Ovary (tissue), 9 donors: Measurements from ENCODE around the gene UTP4. TPM values are rescaled to one million over a fixed set of nuclear protein-coding genes. Genes with fewer than 3 reads are reported as not detected.

Experiments
- DNase-seq, 5 donors: peaks; one replicate each; pipeline ENCODE4 v3.0.0-alpha.2; 2019 to 2020
- H3K27ac ChIP-seq, 2 donors: fragments of 200-600 bp; one replicate each; pipeline versions ENCODE4 v1.5.1 to v1.8.0; 2019 to 2022
- H3K27me3 ChIP-seq: fragments of 200-600 bp; one replicate; pipeline ENCODE4 v1.8.0; 2022
- H3K36me3 ChIP-seq: fragments of 200-600 bp; sonication (generic); one replicate; pipeline ENCODE4 v1.5.1; 2019
- H3K4me1 ChIP-seq: one replicate; pipeline ENCODE4 v1.8.1; 2013; ENCODE audit warnings: mild to moderate bottlenecking, moderate library complexity; ENCODE audit not compliant: insufficient read depth
- H3K4me3 ChIP-seq: fragments of 200-600 bp; sonication (generic); one replicate; pipeline ENCODE4 v1.5.1; 2017
- H3K9me3 ChIP-seq, 2 donors: fragments of 200-600 bp in 1 of 2; sonication (generic) in 1 of 2; one replicate each; pipeline versions ENCODE4 v1.5.1 to v1.8.1; 2013 to 2019; ENCODE audit warnings: mild to moderate bottlenecking in 1 of 2, moderate library complexity in 1 of 2
- EP300 ChIP-seq: sonication (generic); formaldehyde crosslinking; IDR thresholded peaks from one replicate; pipeline ENCODE4 v1.6.1; 2017; ENCODE audit warnings: antibody characterized with exemption
- POLR2A ChIP-seq: fragments of 450-650 bp; IDR thresholded peaks from one replicate; pipeline ENCODE4 v1.6.1; 2017; ENCODE audit warnings: antibody characterized with exemption, mild to moderate bottlenecking, moderate library complexity
- WGBS, 3 donors: extraction: QIAGEN DNeasy Blood & Tissue Kit in 1 of 3; methylation state at CpG; one replicate each; pipeline versions ENCODE4 v1.1.5 to v1.1.7; 2013 to 2017; 5-methylcytosine and 5-hydroxymethylcytosine counted together
- intact Hi-C, 4 donors: fragments of 100-400 bp; cut with DNase I; formaldehyde crosslinking; loops; one replicate each; pipeline versions ENCODE4 v1.11.0 to v1.15.1; 2022 to 2023
- polyA plus RNA-seq, 2 donors: library from polyadenylated mRNA; stranded (reverse); fragments of 200-250 nt in 1 of 2; fragments of 350-450 nt in 1 of 2; fragmentation: Illumina TruSeq in 1 of 2; extraction: RNeasy Lipid Tissue Mini Kit (QIAGEN cat#74804) in 1 of 2; gene quantifications; one replicate each; pipeline ENCODE4 v1.2.3, GENCODE V29; 2013 to 2014
- total RNA-seq, 7 donors: library from RNA; depleted of rRNA in 2 of 7; stranded (reverse); fragments of >200 nt in 2 of 7; fragmentation: NEBNext Ultra II Directional in 3 of 7; extraction: Animal tissue kit (Norgen Biotek cat#: 25700) in 3 of 7; gene quantifications; one replicate each; pipeline versions ENCODE4 v1.1.0 to v1.2.4, GENCODE V29; 2016 to 2023
- TF ChIP-seq, protein P1 (sequence below), 3 donors: fragments of 450-650 bp in 2 of 3; fragments of 200-600 bp in 1 of 3; IDR thresholded peaks; one replicate each; pipeline versions ENCODE4 v1.5.1 to v1.8.0; 2016 to 2022; ENCODE audit warnings: antibody characterized with exemption in 3 of 3, mild to moderate bottlenecking in 1 of 3
- donor health status: DM: no; HTN: no; CAD: no; lungs with moderate emphysema.
- donor health status: DM: no; HTN: no; CAD: no.
- donor health status: Bipolar disorder and iron deficiency.
- donor health status: DM: yes; HTN: yes; CAD: no.
- donor health status: DM: no; HTN: no; CAD: no.
- donor health status: DM: yes; HTN: yes; CAD: no.

Gene UTP4
- total and polyA plus RNA-seq, 9 donors = 13.8 to 52.4 (median 40.2) TPM

DNA sequence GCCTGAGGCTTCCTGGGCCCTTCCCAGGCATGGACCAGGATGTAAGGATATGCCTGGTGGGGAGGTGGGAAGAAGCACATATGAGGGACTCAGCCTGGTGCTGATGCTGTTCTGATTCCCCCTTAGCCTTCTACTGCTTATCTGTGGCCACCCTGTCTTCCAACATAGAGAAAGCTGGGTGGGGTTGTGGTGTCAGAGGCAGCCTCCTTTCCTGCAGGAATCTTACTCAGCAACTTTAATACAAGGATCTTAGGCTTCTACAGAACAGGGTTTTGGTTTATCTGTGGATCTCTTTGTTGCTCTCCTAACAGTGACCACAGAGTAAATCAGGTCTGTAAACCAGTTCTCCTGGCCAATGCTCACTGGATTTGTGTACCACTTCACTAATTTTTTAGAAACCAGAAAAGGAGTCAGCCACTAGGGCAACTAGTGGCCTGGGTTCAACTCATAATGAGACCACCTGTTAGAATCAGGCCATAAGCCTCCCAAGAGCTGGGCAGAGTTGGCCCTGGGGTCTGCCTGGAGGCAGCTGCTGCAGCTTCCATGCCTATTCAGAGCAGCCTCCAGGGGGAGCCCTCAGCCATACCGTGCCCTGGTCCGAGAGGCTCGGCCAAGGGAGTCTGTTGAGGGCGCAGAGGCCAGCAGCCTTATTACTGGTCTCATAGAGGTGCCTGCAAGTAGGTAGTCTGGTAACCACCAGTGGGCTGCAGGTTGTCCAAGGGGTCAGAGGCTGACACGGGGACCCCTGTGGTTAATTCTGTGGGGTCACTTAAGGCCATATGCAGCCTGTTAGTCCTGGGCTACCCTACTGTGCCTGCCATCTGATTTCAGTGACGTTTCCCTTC, 19.9 kb upstream of the UTP4 start:
- peak in 1 of 5 donors; percentile 44 for DNase-seq

GRCh38 chr16:69113216-69113615, 19.2 kb upstream of the UTP4 start:
- Histone ChIP-seq H3K36me3 (no peaks in the 10 kb centered on the region), H3K9me3 (no peaks in the 10 kb centered on the region), H3K27ac (no peak overlapping the region), H3K4me1 (no peaks in the 10 kb centered on the region), H3K27me3 (no peaks in the 10 kb centered on the region), H3K4me3 (no peak overlapping the region)
- peak in 1 of 5 donors; percentile 18 for DNase-seq
- no peak for TF ChIP-seq POLR2A
- TF ChIP-seq EP300 = no peak
- TF ChIP-seq, protein P1, sequence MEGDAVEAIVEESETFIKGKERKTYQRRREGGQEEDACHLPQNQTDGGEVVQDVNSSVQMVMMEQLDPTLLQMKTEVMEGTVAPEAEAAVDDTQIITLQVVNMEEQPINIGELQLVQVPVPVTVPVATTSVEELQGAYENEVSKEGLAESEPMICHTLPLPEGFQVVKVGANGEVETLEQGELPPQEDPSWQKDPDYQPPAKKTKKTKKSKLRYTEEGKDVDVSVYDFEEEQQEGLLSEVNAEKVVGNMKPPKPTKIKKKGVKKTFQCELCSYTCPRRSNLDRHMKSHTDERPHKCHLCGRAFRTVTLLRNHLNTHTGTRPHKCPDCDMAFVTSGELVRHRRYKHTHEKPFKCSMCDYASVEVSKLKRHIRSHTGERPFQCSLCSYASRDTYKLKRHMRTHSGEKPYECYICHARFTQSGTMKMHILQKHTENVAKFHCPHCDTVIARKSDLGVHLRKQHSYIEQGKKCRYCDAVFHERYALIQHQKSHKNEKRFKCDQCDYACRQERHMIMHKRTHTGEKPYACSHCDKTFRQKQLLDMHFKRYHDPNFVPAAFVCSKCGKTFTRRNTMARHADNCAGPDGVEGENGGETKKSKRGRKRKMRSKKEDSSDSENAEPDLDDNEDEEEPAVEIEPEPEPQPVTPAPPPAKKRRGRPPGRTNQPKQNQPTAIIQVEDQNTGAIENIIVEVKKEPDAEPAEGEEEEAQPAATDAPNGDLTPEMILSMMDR (IDR thresholded peaks at IDR 0.05) = no peak
- WGBS, 3 donors = 81 to 85% (median 81%) methylated on average over 7 of the region's 7 CpGs
- intact Hi-C loops = no loop called here

More for the DNA sequence above, 19.9 kb upstream of the UTP4 start:
- Histone ChIP-seq H3K4me3 (no peak overlapping the region), H3K36me3 (no peaks in the 10 kb centered on the region), H3K4me1 (peaks cover 2% of the 10 kb centered on the region), H3K9me3 (no peaks in the 10 kb centered on the region), H3K27me3 (no peaks in the 10 kb centered on the region), H3K27ac (no peak overlapping the region)
- TF ChIP-seq EP300 (no peak), POLR2A (no peak)
- TF ChIP-seq, protein P1 (IDR thresholded peaks at IDR 0.05) = no peak
- 60 to 62% (median 62%) methylated on average over 6 of the region's 6 CpGs for WGBS, 3 donors
- intact Hi-C loops = no loop called here

DNA sequence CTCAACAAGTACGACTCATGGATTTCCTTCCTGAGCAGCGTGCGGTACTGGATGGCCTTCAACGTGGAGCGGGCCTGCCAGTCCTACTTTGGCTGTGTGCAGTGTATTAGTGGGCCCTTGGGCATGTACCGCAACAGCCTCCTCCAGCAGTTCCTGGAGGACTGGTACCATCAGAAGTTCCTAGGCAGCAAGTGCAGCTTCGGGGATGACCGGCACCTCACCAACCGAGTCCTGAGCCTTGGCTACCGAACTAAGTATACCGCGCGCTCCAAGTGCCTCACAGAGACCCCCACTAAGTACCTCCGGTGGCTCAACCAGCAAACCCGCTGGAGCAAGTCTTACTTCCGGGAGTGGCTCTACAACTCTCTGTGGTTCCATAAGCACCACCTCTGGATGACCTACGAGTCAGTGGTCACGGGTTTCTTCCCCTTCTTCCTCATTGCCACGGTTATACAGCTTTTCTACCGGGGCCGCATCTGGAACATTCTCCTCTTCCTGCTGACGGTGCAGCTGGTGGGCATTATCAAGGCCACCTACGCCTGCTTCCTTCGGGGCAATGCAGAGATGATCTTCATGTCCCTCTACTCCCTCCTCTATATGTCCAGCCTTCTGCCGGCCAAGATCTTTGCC, 18.0 kb upstream of the UTP4 start:
- Histone ChIP-seq H3K9me3 (no peaks in the 10 kb centered on the region), H3K27ac (no peak overlapping the region), H3K27me3 (no peaks in the 10 kb centered on the region), H3K4me3 (no peak overlapping the region), H3K36me3 (no peaks in the 10 kb centered on the region), H3K4me1 (no peaks in the 10 kb centered on the region)
- 91 to 94% (median 94%) methylated on average over 22 to 25 of the region's 25 CpGs for WGBS, 3 donors
- intact Hi-C loops = no loop called here
- TF ChIP-seq EP300 (no peak), POLR2A (no peak)
- TF ChIP-seq, protein P1 (IDR thresholded peaks at IDR 0.05) = no peak
- peak in 1 of 5 donors; percentile 23 for DNase-seq

- Histone ChIP-seq H3K4me3 (no peak overlapping the region), H3K36me3 (no peaks in the 10 kb centered on the region), H3K4me1 (no peaks in the 10 kb centered on the region), H3K9me3 (no peaks in the 10 kb centered on the region), H3K27ac (no peak overlapping the region), H3K27me3 (no peaks in the 10 kb centered on the region)
- no peak for DNase-seq
- intact Hi-C loops = loop anchor here in 1 of 4 donors (5.0 kb wide), 1 partner anchor 263 kb away; no protein-coding TSS in a partner anchor
- WGBS, 3 donors = 96 to 98% (median 97%) methylated on average over 6 of the region's 6 CpGs
- TF ChIP-seq, protein P1 (IDR thresholded peaks at IDR 0.05) = no peak
- TF ChIP-seq EP300 (no peak), POLR2A (no peak)
Measured at GRCh38 chr16:69114976-69115355, 17.5 kb upstream of the UTP4 start.
